HCEC 1CT (cell line): ENCODE measurements around the gene MARCHF5.
A peak's percentile ranks its signal among the peaks of the same experiment; 100 is the strongest.
"Not testable (repeated sequence)": the region's sequence is repeated elsewhere in the genome, so short reads cannot be mapped to it uniquely, and the experiment has no call there.

Experiments used
- DNase-seq: peaks from one replicate; pipeline ENCODE4 v3.0.0-alpha.2; 2017

The MARCHF5 gene

GRCh38 chr10:92305133-92306072, 14.4 kb downstream of the MARCHF5 start:
- DNase-seq: no peak

- no peak for DNase-seq
Observed at GRCh38 chr10:92309272-92309671, 18.3 kb downstream of the MARCHF5 start.

GRCh38 chr10:92313750-92314149, 22.8 kb downstream of the MARCHF5 start:
- no peak for DNase-seq

- no peak for DNase-seq
Observed at GRCh38 chr10:92316610-92317009, 25.6 kb downstream of the MARCHF5 start.

GRCh38 chr10:92323079-92323478, 32.1 kb downstream of the MARCHF5 start:
- no peak for DNase-seq

- no peak for DNase-seq
Observed at GRCh38 chr10:92327445-92328433, 36.8 kb downstream of the MARCHF5 start.

GRCh38 chr10:92328993-92329392, 38.0 kb downstream of the MARCHF5 start:
- no peak for DNase-seq

GRCh38 chr10:92329927-92330326, 39.0 kb downstream of the MARCHF5 start:
- DNase-seq: not testable (repeated sequence)

- DNase-seq: peak; percentile 71
Observed at GRCh38 chr10:92342796-92343195, 51.8 kb downstream of the MARCHF5 start.

- DNase-seq: not testable (repeated sequence)
Observed at GRCh38 chr10:92345575-92345974, 54.6 kb downstream of the MARCHF5 start.

GRCh38 chr10:92347035-92347676, 56.2 kb downstream of the MARCHF5 start:
- DNase-seq: not testable (repeated sequence)

- no peak for DNase-seq
Observed at GRCh38 chr10:92350411-92350810, 59.4 kb downstream of the MARCHF5 start.

- no peak for DNase-seq
Observed at GRCh38 chr10:92354587-92354986, 63.6 kb downstream of the MARCHF5 start.

- DNase-seq: no peak
Observed at GRCh38 chr10:92356041-92356440, 65.1 kb downstream of the MARCHF5 start.

- no peak for DNase-seq
Observed at GRCh38 chr10:92363498-92363897, 72.5 kb downstream of the MARCHF5 start.

- no peak for DNase-seq
Observed at GRCh38 chr10:92366412-92367021, 75.5 kb downstream of the MARCHF5 start.

GRCh38 chr10:92377962-92378361, 87.0 kb downstream of the MARCHF5 start:
- no peak for DNase-seq

GRCh38 chr10:92381543-92381954, 90.6 kb downstream of the MARCHF5 start:
- DNase-seq: no peak

- no peak for DNase-seq
Observed at GRCh38 chr10:92382631-92383030, 91.7 kb downstream of the MARCHF5 start.

- DNase-seq: no peak
Observed at GRCh38 chr10:92384741-92385140, 93.8 kb downstream of the MARCHF5 start.

GRCh38 chr10:92385831-92386230, 94.9 kb downstream of the MARCHF5 start:
- no peak for DNase-seq

- peak; percentile 44 for DNase-seq
Observed at GRCh38 chr10:92387289-92387940, 96.4 kb downstream of the MARCHF5 start.
